Erythroblast (primary cell): ENCODE measurements around the gene FMNL3.

ENCODE experiments used
- GATA1 ChIP-seq: IDR thresholded peaks from 2 replicates; pipeline ENCODE4 v1.6.1; 2011; ENCODE audit warnings: low read depth, mild to moderate bottlenecking, control low read depth, low read length, moderate library complexity
- POLR2A ChIP-seq: IDR thresholded peaks from 2 replicates; pipeline ENCODE4 v1.6.1; 2011; ENCODE audit warnings: mild to moderate bottlenecking, low read length

DNA sequence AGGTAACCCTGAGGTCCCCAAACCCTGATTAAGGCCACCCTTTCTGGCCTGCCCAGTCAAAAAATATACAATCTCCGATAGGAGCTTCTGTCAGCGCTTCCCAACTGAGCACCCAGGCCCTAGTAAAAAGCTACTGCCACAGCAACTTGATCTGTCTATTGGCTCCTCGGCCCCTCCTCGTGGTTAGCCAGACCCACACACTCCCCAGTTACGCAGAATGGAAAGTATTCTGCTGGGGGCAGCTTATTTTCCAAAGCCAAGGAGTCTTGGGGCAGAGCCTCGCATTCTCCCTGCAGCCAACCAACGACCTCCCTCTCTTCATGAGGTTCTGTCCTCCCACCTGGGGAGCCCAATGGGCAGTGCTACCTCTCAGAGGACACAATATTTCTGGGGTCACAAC, 32.1 kb downstream of the FMNL3 start:
- no peak for TF ChIP-seq POLR2A
- no peak for TF ChIP-seq GATA1
